Stomach (tissue), 9 donors: ENCODE measurements around the gene SLMAP. TPM values are rescaled to one million over a fixed set of nuclear protein-coding genes. Genes with fewer than 3 reads are reported as not detected.

Experiments used
- DNase-seq, 2 donors: peaks; one replicate each; pipeline versions ENCODE4 v3.0.0 to v3.0.0-alpha.2; 2013 to 2019
- H3K27ac ChIP-seq, 5 donors: fragments of 200-600 bp in 4 of 5; sonication (generic) in 4 of 5; one replicate each; pipeline ENCODE4 v1.5.1; 2013 to 2019; ENCODE audit warnings: mild to moderate bottlenecking in 1 of 5, moderate library complexity in 1 of 5
- H3K27me3 ChIP-seq, 3 donors: fragments of 200-600 bp; sonication (generic); one replicate each; pipeline ENCODE4 v1.5.1; 2017 to 2019; ENCODE audit warnings: mixed run types in 1 of 3
- H3K36me3 ChIP-seq, 4 donors: fragments of 200-600 bp; sonication (generic); 1 replicate in 3 of 4; 2 replicates in 1 of 4; pipeline ENCODE4 v1.5.1; 2016 to 2019
- H3K4me1 ChIP-seq, 4 donors: fragments of 200-600 bp; sonication (generic); one replicate each; pipeline ENCODE4 v1.5.1; 2016 to 2019
- H3K4me3 ChIP-seq, 4 donors: fragments of 200-600 bp; sonication (generic) in 3 of 4; one replicate each; pipeline ENCODE4 v1.5.1; 2016 to 2019; ENCODE audit warnings: mild to moderate bottlenecking in 1 of 4
- H3K9me3 ChIP-seq, 4 donors: fragments of 200-600 bp; sonication (generic); one replicate each; pipeline ENCODE4 v1.5.1; 2016 to 2019
- EP300 ChIP-seq: sonication (generic); formaldehyde crosslinking; IDR thresholded peaks from one replicate; pipeline ENCODE4 v1.6.1; 2017; ENCODE audit warnings: antibody characterized with exemption
- POLR2A ChIP-seq, 4 donors: fragments of 450-650 bp; IDR thresholded peaks; one replicate each; pipeline ENCODE4 v1.6.1; 2016; ENCODE audit warnings: antibody characterized with exemption in 4 of 4, control low read depth in 2 of 4, mild to moderate bottlenecking in 1 of 4, moderate library complexity in 1 of 4
- POLR2AphosphoS5 ChIP-seq, 3 donors: sonication (generic); formaldehyde crosslinking; IDR thresholded peaks; one replicate each; pipeline ENCODE4 v1.6.1; 2016; ENCODE audit warnings: antibody characterized with exemption in 3 of 3
- WGBS, 5 donors: extraction: QIAGEN DNeasy Blood & Tissue Kit in 3 of 5; methylation state at CpG; one replicate each; pipeline versions ENCODE4 v1.1.5 to v1.1.7; 2013 to 2018; 5-methylcytosine and 5-hydroxymethylcytosine counted together
- intact Hi-C: fragments of 100-400 bp; cut with DNase I; formaldehyde crosslinking; loops from one replicate; pipeline ENCODE4 v1.15.1; 2023; ENCODE audit warnings: low total_unique reads
- polyA plus RNA-seq, 3 donors: library from polyadenylated mRNA; stranded (reverse); fragments of 200-250 nt; gene quantifications; one replicate each; pipeline ENCODE4 v1.2.3, GENCODE V29; 2013
- total RNA-seq, 5 donors: library from RNA; depleted of rRNA; stranded (reverse); fragments of >200 nt; gene quantifications; one replicate each; pipeline versions ENCODE4 v1.1.0 to v1.2.3, GENCODE V29; 2014 to 2016
- TF ChIP-seq, protein P1 (sequence below), 7 experiments: fragments of 450-650 bp in 4 of 7; fragments of 200-600 bp in 3 of 7; sonication (generic) in 3 of 7; IDR thresholded peaks; one replicate each; pipeline ENCODE4 v1.5.1; 2016 to 2019; ENCODE audit warnings: antibody characterized with exemption in 7 of 7, control low read depth in 2 of 7, mild to moderate bottlenecking in 1 of 7
- donor health status: healthy with polysubstance abuse.
- donor health status: Bipolar disorder and iron deficiency.
- donor health status: healthy.

Gene SLMAP
- total and polyA plus RNA-seq, 8 donors: 23.9 to 534 (median 133) TPM

DNA sequence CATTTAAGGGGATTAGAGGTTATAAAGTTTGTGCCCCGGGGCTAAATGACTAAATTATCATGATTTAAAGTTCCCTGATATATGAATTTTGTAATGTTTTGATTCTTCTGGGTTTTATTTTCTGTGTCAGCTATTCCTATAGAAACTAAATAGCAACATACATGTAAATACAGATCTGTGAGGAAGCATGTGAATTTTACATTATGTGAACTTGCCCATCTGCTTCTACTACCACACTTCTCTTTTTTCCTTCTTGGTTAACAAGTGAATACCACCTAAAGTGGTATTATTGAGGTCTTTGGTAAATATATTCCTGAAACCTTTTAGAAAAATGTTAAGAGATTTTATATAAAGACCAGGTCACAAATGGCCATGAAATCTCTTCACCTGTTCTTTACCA lies 29.3 kb downstream of the SLMAP start:
- Histone ChIP-seq H3K9me3 (no peaks in the 10 kb centered on the region), H3K27ac (no peak overlapping the region), H3K36me3 (no peaks in the 10 kb centered on the region), H3K27me3 (no peaks in the 10 kb centered on the region), H3K4me3 (no peak overlapping the region), H3K4me1 (peaks cover 17 to 62% (median 38%) of the 10 kb centered on the region in 4 donors)
- no peak for DNase-seq
- intact Hi-C loops: no loop called here
- no peak for TF ChIP-seq POLR2A (IDR thresholded peaks at IDR 0.05)
- TF ChIP-seq EP300: no peak
- TF ChIP-seq, protein P1, sequence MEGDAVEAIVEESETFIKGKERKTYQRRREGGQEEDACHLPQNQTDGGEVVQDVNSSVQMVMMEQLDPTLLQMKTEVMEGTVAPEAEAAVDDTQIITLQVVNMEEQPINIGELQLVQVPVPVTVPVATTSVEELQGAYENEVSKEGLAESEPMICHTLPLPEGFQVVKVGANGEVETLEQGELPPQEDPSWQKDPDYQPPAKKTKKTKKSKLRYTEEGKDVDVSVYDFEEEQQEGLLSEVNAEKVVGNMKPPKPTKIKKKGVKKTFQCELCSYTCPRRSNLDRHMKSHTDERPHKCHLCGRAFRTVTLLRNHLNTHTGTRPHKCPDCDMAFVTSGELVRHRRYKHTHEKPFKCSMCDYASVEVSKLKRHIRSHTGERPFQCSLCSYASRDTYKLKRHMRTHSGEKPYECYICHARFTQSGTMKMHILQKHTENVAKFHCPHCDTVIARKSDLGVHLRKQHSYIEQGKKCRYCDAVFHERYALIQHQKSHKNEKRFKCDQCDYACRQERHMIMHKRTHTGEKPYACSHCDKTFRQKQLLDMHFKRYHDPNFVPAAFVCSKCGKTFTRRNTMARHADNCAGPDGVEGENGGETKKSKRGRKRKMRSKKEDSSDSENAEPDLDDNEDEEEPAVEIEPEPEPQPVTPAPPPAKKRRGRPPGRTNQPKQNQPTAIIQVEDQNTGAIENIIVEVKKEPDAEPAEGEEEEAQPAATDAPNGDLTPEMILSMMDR (IDR thresholded peaks at IDR 0.05): no peak
- TF ChIP-seq POLR2AphosphoS5 (IDR thresholded peaks at IDR 0.05): no peak
- 74 to 97% (median 87%) methylated on average over 1 of the region's 1 CpG for WGBS, 5 donors

DNA sequence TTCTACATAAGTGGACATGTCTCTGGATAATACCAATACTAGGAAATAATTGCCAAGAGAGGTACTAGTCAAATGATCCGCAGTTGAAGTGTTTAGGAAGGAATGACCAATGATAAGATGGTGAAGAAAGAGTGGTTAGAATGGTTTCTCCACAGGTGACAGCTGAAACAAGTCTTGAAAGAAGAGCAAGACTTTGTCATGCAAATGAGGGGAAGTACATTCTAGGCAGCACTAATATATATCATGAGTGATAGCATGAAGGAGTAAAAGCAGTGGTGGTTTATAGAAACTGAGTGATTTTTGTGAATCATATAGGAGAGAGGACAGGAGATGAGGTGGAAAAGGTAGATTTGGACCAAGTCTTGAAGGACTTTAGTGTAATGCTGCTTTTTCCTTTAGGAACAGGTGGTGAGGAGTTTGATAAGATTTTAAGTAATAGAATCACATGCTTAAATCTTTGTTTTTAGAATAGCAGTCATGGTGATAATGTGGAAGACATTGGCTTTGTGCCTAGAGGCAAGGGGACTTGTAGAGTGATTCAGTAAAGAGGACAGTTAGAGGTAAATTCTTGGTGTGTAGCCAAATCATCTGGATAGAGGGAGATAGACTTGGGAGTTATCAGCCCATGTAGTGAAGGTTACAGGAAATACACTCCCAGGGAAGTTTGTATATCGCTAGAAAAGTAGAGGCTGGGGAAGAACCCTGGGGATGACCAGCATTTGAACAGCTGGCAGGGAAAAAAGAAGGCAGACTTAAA lies 31.9 kb downstream of the SLMAP start:
- TF ChIP-seq, protein P1 (IDR thresholded peaks at IDR 0.05): no peak
- Histone ChIP-seq H3K9me3 (no peaks in the 10 kb centered on the region), H3K36me3 (no peaks in the 10 kb centered on the region), H3K27ac (no peak overlapping the region), H3K27me3 (no peaks in the 10 kb centered on the region), H3K4me1 (peaks cover 6 to 54% (median 33%) of the 10 kb centered on the region in 4 donors), H3K4me3 (no peak overlapping the region)
- intact Hi-C loops: no loop called here
- WGBS, 5 donors: 53 to 69% (median 61%) methylated on average over 2 of the region's 2 CpGs
- no peak for DNase-seq

- Histone ChIP-seq H3K36me3 (no peaks in the 10 kb centered on the region), H3K4me3 (no peak overlapping the region), H3K27ac (no peak overlapping the region), H3K27me3 (no peaks in the 10 kb centered on the region), H3K4me1 (peaks cover 3 to 51% (median 28%) of the 10 kb centered on the region in 4 donors), H3K9me3 (no peaks in the 10 kb centered on the region)
- intact Hi-C loops: no loop called here
- WGBS, 5 donors: 85 to 92% (median 90%) methylated on average over 3 of the region's 3 CpGs
- TF ChIP-seq, protein P1 (IDR thresholded peaks at IDR 0.05): no peak
- TF ChIP-seq POLR2AphosphoS5 (IDR thresholded peaks at IDR 0.05): no peak
- TF ChIP-seq POLR2A (IDR thresholded peaks at IDR 0.05): no peak
- no peak for TF ChIP-seq EP300
- DNase-seq: no peak
Measured at GRCh38 chr3:57788624-57789018, 32.5 kb downstream of the SLMAP start.

DNA sequence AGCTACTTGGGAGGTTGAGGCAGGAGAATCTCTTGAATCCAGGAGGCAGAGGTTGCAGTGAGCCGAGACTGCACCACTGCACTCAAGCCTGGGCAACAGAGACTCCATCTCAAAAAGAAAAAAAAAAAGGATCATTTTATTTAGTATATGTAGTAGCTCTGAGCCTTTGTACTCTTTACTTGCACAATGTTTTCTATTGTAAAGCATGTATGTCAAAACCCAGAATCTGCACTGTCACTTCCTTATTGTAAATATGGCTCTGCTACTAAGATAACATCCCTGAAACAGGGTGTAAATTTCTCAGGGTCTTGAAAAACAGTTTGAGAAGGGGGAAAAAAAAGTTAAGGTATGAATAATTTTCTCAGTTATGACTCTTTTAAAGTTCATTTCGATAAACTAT lies 35.1 kb downstream of the SLMAP start:
- H3K27me3 ChIP-seq: no peaks in the 10 kb centered on the region
- H3K4me3 ChIP-seq: no peak overlapping the region
- DNase-seq: no peak
- no peaks in the 10 kb centered on the region for H3K36me3 ChIP-seq
- 81 to 93% (median 89%) methylated on average over 2 of the region's 2 CpGs for WGBS, 5 donors
- TF ChIP-seq, protein P1 (IDR thresholded peaks at IDR 0.05): no peak
- no peaks in the 10 kb centered on the region for H3K9me3 ChIP-seq
- intact Hi-C loops: no loop called here
- H3K27ac ChIP-seq: peak overlapping the region in 1 of 5 donors; percentile 27
- H3K4me1 ChIP-seq: peaks cover 3 to 63% (median 32%) of the 10 kb centered on the region in 4 donors
